Measurements from ENCODE around the gene PCBP3.
"Not testable (repeated sequence)": the region's sequence is repeated elsewhere in the genome, so short reads cannot be mapped to it uniquely, and the experiment has no call there.

PCBP3 gene

DNA sequence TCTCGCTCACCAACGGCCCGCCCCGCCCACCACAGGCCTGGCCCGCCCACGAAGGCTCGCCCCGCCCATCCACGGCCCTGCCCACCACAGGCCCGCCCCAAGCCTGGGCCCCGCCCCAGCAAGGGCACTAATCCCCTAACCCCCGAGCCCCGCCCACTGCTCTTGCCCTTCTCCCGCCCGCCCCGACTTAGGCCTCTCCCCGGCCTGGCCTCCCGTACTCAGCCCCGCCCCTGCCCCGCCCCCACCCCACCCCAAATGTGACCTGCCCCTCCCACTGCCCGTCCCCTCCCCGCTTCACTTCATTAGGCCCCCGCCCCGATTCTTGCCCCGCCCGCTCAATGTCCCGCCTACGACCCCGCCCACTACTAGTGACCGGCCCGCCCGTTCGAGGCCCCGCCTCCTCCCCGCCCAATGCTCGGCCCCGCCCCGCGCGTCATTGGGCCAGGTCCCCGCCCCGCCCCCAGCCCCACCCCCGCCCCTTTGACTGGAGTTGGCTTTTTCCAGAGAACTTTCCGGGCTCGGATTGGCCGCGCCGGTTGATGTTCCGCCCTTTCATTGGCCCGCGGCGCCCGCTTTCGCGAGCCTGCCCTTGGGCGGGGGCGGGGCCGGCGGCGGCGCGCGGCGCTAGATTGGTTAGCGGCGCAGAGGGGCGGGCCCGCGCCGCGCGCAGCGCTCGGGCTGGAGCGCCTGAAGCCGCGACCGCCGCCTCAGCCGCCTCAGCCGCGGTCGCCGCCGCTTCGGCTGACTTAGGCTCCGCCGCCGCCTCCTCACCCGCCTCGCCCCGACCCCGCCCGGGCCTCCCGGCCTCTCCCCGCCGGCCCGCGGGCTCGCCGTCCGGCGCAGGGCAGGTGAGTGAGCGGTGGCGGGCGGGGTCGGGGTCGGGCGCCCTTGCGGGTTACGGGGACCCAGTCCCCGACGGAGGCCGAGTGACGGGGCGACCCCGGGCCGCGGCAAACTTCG is at the start of gene PCBP3:
PCBP3 (plus strand) TSS at position 705 of the 960 bp plus-strand sequence. CDS start 206,361 bp downstream, outside the sequence.
- DNase-seq (ENCODE audit: low read depth) = peak; percentile 54

DNA sequence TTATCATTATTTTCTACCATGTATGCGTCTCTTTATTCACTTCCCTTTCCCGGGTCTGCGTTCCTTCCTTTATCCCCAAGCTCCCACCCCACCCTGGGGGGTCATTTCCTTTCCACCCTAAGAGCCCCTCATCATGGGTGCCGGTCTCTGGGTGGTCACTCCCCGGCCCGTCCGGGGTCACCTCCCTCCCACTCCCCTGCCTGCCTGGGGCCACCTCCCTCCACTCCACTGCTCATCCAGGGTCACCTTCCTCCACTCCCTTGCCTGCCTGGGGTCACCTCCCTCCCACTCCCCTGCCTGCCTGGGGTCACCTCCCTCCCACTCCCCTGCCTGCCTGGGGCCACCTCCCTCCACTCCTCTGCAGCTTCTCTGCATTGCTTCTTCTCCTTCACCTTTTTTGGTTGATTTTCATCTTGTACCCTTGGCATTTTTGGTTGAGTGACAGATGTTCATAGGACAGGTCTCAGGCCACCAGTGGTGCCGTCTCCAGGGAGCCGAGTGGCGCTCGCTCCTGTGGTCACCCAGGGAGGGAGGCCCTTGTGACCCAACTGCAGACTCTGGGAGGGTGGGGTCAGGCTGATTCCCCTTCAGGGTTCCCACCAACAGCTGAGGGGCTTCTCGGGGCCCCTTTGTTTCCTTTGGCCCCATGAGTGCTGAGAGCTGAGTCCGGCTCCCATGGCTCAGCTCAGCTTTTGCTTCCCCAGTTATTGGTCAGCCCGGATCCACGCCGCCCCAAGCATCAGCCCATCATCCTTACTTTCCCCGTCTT is 48.6 kb upstream of the PCBP3 start:
- no peak for DNase-seq (ENCODE audit: low read depth)

- DNase-seq (ENCODE audit: low read depth) = no peak
Observed at GRCh38 chr21:45595574-45596295, 47.8 kb upstream of the PCBP3 start.

DNA sequence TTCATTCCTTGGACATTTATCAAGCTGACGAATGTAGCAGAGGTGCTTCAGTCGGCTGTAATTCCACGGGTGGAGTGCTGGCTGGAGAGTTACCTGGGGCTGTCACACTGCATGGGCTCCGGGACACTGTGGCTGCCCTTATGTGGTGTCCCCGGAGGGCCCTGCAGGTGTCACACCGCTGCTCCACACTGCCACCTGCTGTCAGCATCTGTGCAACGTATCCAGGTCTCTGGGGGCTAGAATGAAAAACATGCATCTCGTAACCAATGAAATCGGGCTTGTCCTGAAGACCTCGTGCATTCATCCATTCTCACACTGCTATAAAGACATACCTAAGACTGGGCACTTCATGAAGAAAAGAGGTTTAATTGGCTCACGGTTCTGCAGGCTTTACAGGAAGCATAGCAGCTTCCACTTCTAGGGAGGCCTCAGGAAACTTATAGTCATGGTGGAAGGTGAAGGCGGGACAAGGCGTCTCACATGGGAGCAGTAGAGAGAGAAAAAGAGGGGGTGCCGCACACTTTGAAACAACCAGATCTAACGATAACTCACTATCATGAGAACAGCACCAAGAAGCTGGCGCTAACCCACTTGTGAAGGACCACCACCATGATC is 46.7 kb upstream of the PCBP3 start:
- DNase-seq (ENCODE audit: low read depth) = no peak

- DNase-seq (ENCODE audit: low read depth) = no peak
Observed at GRCh38 chr21:45598109-45598508, 45.4 kb upstream of the PCBP3 start.

DNA sequence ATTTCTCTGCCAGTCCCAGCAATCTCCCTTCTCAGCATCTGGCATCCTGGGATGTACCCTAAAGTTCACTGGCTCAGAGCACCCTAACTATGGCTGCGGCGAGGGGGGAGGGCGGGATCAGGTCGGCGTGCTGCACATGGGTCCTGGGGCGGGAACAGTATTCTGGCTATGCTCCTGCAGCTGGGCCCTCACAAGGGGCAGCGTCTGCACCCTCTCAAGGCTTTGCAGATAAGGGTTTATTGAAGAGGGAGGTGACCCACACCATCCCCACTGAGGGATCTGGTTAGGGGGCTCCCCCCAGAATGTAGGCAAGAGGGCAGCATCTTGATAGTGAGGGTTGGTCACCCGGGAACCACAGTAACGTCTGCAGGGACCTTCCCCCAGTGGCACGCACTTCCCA is 44.9 kb upstream of the PCBP3 start:
- no peak for DNase-seq (ENCODE audit: low read depth)

DNA sequence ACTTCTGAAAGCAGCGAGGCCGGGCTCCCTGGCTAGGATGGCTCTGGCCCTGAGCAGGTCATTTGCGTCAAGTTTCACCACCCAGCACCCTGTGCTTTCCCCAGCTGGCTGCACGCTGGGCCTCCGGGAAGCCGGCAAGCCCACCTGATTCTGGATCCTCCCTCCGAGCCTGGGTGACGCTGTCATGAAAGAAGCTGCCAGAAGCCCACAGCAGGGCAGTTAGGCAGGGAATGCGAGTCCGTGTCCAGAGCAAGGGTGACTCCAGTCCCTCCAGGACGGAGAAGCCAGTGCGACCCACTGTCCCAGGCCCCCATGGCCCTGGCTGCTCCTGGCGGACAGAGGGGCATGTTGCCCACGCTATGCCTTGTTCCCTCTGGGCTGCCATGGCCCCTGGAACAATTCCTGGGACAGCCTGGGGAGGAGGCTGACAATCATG is 44.4 kb upstream of the PCBP3 start:
- no peak for DNase-seq (ENCODE audit: low read depth)

DNA sequence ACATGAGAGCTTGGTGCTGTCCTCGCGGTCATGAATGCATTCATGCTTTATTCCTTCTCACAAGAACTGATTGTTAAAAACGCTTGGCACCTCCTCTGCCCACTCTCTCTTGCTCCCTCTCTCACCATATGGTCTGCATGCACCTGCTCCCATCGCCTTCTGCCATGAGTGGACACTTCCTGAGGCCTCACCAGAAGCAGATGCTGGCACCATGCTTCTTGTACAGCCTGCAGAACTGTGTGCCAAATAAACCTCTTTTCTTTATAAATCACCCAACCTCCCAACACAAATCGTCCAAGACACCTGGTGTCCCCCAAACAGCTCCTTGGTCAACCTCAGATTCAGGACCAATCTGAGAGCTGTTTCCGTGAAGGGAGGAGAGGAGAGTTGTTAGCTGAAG is 43.3 kb upstream of the PCBP3 start:
- no peak for DNase-seq (ENCODE audit: low read depth)

GRCh38 chr21:45601551-45601950 is 42.0 kb upstream of the PCBP3 start:
- DNase-seq (ENCODE audit: low read depth) = no peak

GRCh38 chr21:45602106-45602505 is 41.4 kb upstream of the PCBP3 start:
- no peak for DNase-seq (ENCODE audit: low read depth)

DNA sequence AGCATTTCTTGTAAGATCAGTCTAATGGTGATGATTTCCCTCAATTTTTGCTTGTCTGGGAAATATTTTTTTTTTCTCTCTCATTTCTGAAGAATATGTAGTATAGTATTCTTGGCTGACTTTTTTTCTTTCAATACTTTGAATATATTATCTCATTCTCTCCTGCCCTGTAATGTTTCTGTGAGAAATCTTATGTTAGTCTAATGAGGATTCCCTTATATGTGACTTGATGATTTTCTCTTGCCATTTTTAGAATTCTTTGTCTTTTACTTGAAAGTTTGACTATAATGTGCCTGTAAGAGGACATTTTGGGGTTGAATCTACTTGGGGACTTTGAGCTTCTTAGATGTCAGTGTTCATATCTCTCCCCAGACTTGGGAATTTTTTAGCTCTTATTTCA is 40.0 kb upstream of the PCBP3 start:
- no peak for DNase-seq (ENCODE audit: low read depth)

- DNase-seq (ENCODE audit: low read depth) = not testable (repeated sequence)
Observed at GRCh38 chr21:45604681-45605080, 38.8 kb upstream of the PCBP3 start.

GRCh38 chr21:45607021-45607908 is 36.3 kb upstream of the PCBP3 start:
- DNase-seq (ENCODE audit: low read depth) = no peak

- DNase-seq (ENCODE audit: low read depth) = no peak
Observed at GRCh38 chr21:45607909-45608295, 35.6 kb upstream of the PCBP3 start.

DNA sequence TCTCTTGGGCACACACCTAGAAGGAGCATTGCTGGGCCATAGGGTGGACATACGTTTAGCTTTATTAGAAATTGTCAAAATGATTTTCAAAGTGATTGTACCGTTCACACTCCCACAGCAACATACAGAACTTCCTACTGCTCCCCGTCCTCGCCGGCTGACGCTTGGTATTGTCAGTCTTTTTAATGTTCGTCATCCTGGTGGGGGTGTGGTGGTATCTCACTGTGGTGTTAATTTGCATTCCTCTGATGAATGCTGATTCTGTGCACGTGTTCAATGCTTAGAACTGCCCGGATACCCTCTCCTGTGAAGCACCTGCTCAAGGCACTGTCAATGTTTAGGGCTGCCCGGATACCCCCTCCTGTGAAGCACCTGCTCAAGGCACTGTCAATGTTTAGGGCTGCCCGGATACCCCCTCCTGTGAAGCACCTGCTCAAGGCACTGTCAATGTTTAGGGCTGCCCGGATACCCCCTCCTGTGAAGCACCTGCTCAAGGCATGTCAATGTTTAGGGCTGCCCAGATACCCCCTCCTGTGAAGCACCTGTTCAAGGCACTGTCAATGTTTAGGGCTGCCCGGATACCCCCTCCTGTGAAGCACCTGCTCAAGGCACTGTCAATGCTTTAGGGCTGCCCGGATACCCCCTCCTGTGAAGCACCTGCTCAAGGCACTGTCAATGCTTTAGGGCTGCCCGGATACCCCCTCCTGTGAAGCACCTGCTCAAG is 34.6 kb upstream of the PCBP3 start:
- not testable (repeated sequence) for DNase-seq (ENCODE audit: low read depth)

DNA sequence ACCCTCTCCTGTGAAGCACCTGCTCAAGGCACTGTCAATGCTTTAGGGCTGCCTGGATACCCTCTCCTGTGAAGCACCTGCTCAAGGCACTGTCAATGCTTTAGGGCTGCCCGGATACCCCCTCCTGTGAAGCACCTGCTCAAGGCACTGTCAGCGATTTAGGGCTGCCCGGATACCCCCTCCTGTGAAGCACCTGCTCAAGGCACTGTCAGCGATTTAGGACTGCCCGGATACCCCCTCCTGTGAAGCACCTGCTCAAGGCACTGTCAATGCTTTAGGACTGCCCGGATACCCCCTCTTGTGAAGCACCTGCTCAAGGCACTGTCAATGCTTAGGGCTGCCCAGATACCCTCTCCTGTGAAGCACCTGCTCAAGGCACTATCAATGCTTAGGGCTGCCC is 33.9 kb upstream of the PCBP3 start:
- DNase-seq (ENCODE audit: low read depth) = not testable (repeated sequence)

- no peak for DNase-seq (ENCODE audit: low read depth)
Observed at GRCh38 chr21:45611296-45611695, 32.2 kb upstream of the PCBP3 start.

DNA sequence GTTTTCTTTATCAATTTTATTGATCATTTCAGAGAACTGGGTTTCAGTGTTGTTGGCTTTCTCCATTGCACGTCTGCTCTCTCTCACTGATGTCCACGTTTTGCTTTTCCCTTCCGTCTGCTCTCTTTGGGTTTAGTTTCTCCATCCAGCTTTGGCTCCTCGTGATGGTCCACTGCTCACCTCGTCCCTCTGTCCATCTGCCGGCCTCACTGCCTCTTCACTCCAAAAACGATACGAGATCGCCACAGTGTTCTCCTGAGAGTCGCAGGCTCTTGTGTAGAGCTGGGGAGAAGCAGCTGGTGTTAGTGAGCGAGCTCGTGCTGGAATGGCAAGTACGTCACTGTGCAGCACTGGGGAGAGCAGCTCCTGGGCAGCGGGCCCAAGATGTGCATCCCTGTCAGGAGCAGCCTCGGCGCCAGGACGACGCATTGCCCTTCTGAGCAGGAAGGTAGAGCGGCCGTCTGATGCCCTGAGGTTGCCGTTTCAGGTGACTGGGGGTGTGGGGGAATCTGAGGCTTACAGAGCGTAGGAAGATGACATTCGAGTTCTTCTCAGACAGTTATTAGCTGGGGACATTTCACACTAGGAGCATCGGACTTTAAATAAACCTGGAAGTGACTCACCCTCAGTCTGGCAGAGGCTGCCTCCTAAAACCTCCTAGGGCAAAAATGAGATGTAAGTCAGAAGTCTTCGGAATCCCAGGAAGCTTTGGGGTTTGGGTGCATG is 31.4 kb upstream of the PCBP3 start:
- no peak for DNase-seq (ENCODE audit: low read depth)

DNA sequence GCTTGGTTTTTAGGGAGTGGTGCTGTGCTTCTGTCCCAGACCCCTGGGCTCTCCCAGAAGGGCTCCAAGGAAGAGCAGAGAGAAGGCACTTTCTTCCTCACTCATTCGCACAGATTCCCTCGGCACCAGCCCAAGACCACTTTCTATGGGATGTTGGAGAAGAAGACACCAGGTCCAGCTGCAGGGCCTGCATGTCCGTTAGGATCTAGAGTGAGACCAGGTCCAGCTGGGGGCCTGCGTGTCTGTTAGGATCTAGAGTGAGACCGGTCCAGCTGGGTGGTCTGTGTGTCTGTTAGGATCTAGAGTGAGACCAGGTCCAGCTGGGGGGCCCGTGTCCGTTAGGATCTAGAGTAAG is 30.9 kb upstream of the PCBP3 start:
- not testable (repeated sequence) for DNase-seq (ENCODE audit: low read depth)

DNA sequence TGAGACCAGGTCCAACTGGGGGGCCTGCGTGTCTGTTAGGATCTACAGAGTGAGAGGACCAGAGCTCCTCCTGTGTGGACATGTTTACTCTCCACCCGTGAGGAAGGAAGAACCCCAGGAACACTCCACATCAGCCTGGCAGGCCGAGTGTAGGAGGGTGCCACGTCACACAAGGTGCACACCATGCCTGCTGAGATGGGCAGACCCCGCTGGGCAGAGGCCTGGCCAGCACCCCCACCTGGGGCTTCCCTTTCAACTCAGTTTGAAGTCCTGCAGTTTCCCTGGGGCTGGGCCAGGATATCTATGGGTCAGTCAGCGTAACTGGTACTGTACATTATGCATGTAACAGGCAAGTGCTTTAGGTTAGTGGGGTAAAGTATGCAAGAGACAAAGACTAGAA is 30.1 kb upstream of the PCBP3 start:
- DNase-seq (ENCODE audit: low read depth) = no peak

Data from HS-5 (cell line).